ENCODE measurements around the gene YTHDC2. TPM values are rescaled to one million over a fixed set of nuclear protein-coding genes. Genes with fewer than 3 reads are reported as not detected.

Gene YTHDC2
- total and polyA plus RNA-seq, 11 donors, result 5.7 to 19.8 (median 13.0) TPM

GRCh38 chr5:113546703-113547183 lies 33.2 kb downstream of the YTHDC2 start:
- DNase-seq, result no peak
- Histone ChIP-seq H3K27me3 (no peaks in the 10 kb centered on the region), H3K9me3 (no peaks in the 10 kb centered on the region), H3K36me3 (peaks cover 0 to 94% (median 70%) of the 10 kb centered on the region in 9 donors), H3K4me1 (peaks cover 0 to 11% (median 1%) of the 10 kb centered on the region in 12 donors), H3K27ac (no peak overlapping the region), H3K4me3 (no peak overlapping the region)
- no peak for TF ChIP-seq POLR2A (IDR thresholded peaks at IDR 0.05)
- TF ChIP-seq, protein P1, sequence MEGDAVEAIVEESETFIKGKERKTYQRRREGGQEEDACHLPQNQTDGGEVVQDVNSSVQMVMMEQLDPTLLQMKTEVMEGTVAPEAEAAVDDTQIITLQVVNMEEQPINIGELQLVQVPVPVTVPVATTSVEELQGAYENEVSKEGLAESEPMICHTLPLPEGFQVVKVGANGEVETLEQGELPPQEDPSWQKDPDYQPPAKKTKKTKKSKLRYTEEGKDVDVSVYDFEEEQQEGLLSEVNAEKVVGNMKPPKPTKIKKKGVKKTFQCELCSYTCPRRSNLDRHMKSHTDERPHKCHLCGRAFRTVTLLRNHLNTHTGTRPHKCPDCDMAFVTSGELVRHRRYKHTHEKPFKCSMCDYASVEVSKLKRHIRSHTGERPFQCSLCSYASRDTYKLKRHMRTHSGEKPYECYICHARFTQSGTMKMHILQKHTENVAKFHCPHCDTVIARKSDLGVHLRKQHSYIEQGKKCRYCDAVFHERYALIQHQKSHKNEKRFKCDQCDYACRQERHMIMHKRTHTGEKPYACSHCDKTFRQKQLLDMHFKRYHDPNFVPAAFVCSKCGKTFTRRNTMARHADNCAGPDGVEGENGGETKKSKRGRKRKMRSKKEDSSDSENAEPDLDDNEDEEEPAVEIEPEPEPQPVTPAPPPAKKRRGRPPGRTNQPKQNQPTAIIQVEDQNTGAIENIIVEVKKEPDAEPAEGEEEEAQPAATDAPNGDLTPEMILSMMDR (IDR thresholded peaks at IDR 0.05), result no peak
- WGBS, 4 donors, result 67 to 71% (median 70%) methylated on average over 3 of the region's 3 CpGs
- intact Hi-C loops (cut with DNase I), result no loop called here
- ATAC-seq, result peak in 2 of 4 donors; percentile 38

GRCh38 chr5:113548396-113548795 lies 34.9 kb downstream of the YTHDC2 start:
- WGBS, 4 donors, result 73 to 99% (median 87%) methylated on average over 2 of the region's 2 CpGs
- no peak for TF ChIP-seq POLR2A (IDR thresholded peaks at IDR 0.05)
- TF ChIP-seq, protein P1 (IDR thresholded peaks at IDR 0.05), result no peak
- intact Hi-C loops (cut with DNase I), result no loop called here

GRCh38 chr5:113552137-113552536 lies 38.6 kb downstream of the YTHDC2 start:
- TF ChIP-seq, protein P1 (IDR thresholded peaks at IDR 0.05), result no peak
- no peak for TF ChIP-seq POLR2A (IDR thresholded peaks at IDR 0.05)
- H3K4me1 ChIP-seq, result peaks cover 0 to 3% (median 0%) of the 10 kb centered on the region in 12 donors
- no peak overlapping the region for H3K27ac ChIP-seq
- H3K36me3 ChIP-seq, result peaks cover 0 to 98% (median 83%) of the 10 kb centered on the region in 9 donors
- no peak for ATAC-seq
- WGBS, 4 donors, result 93 to 100% (median 95%) methylated on average over 1 of the region's 1 CpG
- H3K27me3 ChIP-seq, result no peaks in the 10 kb centered on the region
- DNase-seq, result no peak
- H3K4me3 ChIP-seq, result no peak overlapping the region
- intact Hi-C loops (cut with DNase I), result no loop called here
- no peaks in the 10 kb centered on the region for H3K9me3 ChIP-seq

More at GRCh38 chr5:113548396-113548795, 34.9 kb downstream of the YTHDC2 start:
- Histone ChIP-seq H3K9me3 (no peaks in the 10 kb centered on the region), H3K27me3 (no peaks in the 10 kb centered on the region), H3K27ac (no peak overlapping the region), H3K4me3 (no peak overlapping the region), H3K36me3 (peaks cover 0 to 94% (median 71%) of the 10 kb centered on the region in 9 donors), H3K4me1 (peaks cover 0 to 11% (median 1%) of the 10 kb centered on the region in 12 donors)
- ATAC-seq (no peak), DNase-seq (no peak)

DNA sequence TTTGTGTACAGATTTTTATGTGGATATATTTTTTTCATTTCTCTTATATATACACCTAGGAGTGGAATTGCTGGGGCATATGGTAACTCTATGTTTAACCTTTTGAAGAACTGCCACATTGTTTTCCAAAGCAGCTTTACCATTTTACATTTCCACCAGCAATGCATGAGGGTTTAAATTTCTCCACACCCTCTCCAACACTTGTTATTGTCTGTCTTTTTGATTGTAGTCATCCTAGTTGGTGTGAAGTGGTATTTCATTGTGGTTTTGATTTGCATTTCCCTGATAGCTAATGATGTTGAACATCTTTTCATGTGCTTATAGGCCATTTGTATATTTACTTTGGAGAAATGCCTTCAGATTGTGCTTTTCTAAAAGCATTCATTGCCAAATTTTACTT lies 39.1 kb downstream of the YTHDC2 start:
- Histone ChIP-seq H3K9me3 (no peaks in the 10 kb centered on the region), H3K4me3 (no peak overlapping the region), H3K27me3 (no peaks in the 10 kb centered on the region), H3K4me1 (no peaks in the 10 kb centered on the region), H3K27ac (no peak overlapping the region), H3K36me3 (peaks cover 0 to 98% (median 84%) of the 10 kb centered on the region in 9 donors)
- ATAC-seq (no peak), DNase-seq (no peak)
- TF ChIP-seq, protein P1 (IDR thresholded peaks at IDR 0.05), result no peak
- no peak for TF ChIP-seq POLR2A (IDR thresholded peaks at IDR 0.05)
- intact Hi-C loops (cut with DNase I), result no loop called here
